GM06990 (cell line): ENCODE results near the gene TNS3.

ENCODE experiments used
- DNase-seq: peaks from one replicate; pipeline ENCODE4 v3.0.0-alpha.2; 2011; ENCODE audit not compliant: insufficient read length; ENCODE audit errors: extremely low read depth
- H3K27me3 ChIP-seq: replicated peaks from 2 replicates; pipeline ENCODE4 v1.6.0; 2011; ENCODE audit warnings: low read length; ENCODE audit not compliant: control insufficient read depth, insufficient read depth
- H3K36me3 ChIP-seq: 2 replicates; pipeline ENCODE4 v1.5.1; 2011; ENCODE audit warnings: low read length; ENCODE audit not compliant: control insufficient read depth, insufficient read depth
- H3K4me3 ChIP-seq: replicated peaks from 2 replicates; pipeline ENCODE4 v1.5.1; 2011; ENCODE audit warnings: low read depth, mild to moderate bottlenecking, control low read depth, low read length
- TF ChIP-seq, protein P1 (sequence below): IDR thresholded peaks from 2 replicates; pipeline ENCODE4 v1.5.1; 2011; ENCODE audit warnings: low read length, control low read depth, mild to moderate bottlenecking, inconsistent platforms; ENCODE audit not compliant: insufficient read depth, poor library complexity, severe bottlenecking

Gene TNS3

DNA sequence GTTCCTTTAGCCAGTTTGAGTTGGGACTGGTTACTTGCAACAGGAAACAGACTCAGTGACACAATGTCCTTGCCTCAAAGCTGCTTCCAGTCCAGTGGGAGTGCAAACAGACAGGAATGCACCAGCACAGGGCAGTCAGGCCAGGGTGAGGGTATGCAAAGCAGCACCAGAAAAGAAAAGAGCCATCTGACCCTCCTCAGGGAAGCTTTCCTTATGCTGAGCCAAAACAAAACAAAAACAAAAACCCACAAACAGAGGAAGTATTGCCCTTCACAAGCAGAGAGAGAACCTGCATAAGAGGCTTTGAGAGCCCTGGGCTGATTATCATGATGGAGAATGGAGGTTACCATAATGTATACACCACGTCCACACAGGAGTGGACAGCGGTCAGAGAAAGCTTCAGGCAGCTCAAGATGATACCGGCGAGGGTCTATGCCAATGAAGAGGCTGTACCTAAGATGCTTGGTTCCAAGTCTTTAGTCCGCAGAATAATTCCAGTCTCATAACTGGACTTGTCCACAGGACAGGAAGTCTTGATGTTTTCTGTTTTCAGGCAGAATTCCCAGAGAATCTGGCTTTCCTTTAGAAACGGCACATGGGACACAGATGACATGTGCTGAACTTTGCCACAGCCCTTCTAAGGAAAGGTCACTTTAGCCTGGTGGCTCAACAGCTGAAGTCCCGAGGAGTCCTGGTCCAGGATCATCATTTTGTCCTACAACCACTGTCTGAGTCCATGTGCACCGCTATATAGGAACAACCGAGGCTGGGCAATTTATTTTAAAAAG, 263.3 kb downstream of the TNS3 start:
- DNase-seq, result no peak
- H3K36me3 ChIP-seq, result no peaks in the 10 kb centered on the region
- TF ChIP-seq, protein P1, sequence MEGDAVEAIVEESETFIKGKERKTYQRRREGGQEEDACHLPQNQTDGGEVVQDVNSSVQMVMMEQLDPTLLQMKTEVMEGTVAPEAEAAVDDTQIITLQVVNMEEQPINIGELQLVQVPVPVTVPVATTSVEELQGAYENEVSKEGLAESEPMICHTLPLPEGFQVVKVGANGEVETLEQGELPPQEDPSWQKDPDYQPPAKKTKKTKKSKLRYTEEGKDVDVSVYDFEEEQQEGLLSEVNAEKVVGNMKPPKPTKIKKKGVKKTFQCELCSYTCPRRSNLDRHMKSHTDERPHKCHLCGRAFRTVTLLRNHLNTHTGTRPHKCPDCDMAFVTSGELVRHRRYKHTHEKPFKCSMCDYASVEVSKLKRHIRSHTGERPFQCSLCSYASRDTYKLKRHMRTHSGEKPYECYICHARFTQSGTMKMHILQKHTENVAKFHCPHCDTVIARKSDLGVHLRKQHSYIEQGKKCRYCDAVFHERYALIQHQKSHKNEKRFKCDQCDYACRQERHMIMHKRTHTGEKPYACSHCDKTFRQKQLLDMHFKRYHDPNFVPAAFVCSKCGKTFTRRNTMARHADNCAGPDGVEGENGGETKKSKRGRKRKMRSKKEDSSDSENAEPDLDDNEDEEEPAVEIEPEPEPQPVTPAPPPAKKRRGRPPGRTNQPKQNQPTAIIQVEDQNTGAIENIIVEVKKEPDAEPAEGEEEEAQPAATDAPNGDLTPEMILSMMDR, result no peak
- H3K27me3 ChIP-seq, result no peaks in the 10 kb centered on the region; the same call in 1 of the 2 replicates
- H3K4me3 ChIP-seq, result no peak overlapping the region

DNA sequence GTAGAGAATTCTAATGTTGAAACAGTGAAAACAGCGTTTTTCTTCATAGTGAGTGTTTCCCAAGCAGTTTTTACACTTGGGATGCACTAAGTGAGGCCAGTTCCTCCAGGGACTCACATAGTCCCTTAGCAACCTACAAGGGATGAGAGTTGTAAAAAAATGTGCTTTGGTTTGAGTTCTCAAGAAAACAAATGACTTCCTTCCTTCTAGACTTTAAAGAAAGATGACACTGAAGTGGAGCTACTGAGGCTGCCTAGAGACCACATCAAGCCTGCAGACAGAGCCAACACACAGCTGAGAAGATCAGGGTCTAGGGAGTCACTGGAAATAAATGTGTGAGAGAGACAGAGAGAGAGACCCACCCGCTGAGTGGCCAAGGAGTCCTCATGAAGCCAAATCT, 264.4 kb downstream of the TNS3 start:
- DNase-seq, result no peak
- TF ChIP-seq, protein P1, result no peak
- Histone ChIP-seq H3K36me3 (no peaks in the 10 kb centered on the region), H3K4me3 (no peak overlapping the region), H3K27me3 (no peaks in the 10 kb centered on the region; the same call in 1 of the 2 replicates)

DNA sequence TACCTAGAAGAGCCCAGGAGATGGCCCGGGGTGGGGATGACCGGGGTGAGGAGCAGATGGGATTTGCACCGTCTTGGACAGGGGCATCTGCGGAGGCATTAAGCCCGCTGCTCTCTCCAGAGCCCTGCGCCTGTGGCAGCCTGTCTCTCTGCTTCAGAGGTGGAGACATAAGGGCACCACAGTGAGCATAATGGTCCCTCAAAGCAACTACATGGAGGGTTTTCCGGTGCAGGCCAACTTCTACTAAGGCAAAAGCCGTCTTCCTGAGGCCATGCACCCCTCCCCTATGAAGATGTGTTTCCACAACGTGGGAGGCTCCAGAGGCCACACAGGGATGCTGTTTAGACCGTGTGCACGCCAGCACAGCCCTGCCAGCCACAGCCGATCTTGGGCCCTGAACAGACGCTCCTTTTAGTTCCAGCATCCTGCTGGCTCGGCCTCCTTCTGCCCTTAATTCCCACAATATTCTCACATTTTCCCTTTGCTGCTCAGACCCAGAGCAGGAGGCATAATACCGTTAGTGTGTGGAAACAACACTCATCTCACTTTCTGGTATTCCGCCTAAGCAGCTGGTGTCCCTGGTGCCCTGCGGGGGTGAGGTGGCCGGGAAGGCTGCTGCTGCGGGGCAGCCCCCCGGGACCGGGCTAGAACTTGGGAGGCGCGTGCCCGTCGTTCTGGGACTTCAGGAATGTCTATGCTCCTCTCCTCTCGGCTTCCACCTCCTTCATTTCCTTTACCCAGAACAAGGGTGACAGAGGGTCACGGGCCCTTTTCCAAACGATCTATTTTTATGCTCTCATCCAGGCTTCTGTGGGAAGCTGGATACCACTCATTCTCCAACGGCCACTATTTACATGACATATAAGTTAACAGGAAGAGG, 266.9 kb downstream of the TNS3 start:
- TF ChIP-seq, protein P1, result no peak
- Histone ChIP-seq H3K4me3 (no peak overlapping the region), H3K27me3 (no peaks in the 10 kb centered on the region; the same call in 1 of the 2 replicates), H3K36me3 (no peaks in the 10 kb centered on the region)
- no peak for DNase-seq

DNA sequence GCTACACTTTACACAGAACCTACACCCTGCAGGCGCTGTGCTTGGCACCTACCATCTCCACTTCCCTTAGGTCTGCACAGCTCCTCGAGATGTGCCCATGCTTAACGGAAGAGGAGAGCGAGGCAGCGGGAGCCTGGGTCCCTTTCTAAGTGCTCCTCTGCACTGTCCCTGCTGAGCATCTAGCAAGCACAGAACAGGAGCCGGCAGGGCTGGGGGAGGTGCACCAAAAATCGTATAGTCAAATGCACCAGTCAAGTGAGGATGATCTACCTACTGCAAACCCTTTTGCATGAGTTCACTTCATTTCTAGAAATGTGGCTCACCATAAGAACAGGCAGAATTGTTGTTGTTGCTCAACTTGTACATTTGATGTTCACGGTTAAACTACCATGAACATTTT, 267.7 kb downstream of the TNS3 start:
- Histone ChIP-seq H3K4me3 (no peak overlapping the region), H3K27me3 (no peaks in the 10 kb centered on the region; the same call in 1 of the 2 replicates), H3K36me3 (no peaks in the 10 kb centered on the region)
- TF ChIP-seq, protein P1, result no peak
- DNase-seq, result no peak

DNA sequence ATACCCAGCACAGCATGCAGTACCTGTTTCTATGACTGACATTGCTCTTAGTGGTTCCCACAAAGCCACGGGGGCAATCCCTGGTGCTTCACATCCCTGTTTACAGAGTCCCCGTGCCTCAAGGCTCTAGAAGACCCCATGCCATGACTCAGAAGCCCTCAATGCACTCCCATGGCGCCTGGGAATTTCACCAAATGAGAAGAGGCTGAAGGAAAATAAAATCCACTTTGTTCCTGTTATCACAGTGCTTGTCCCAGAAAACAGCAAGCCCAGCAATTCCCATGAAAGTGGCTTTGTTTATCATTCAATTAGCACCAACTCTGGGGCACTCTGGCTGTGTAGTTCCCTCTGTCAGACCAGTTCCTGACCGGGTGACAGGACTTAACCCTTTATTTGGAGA, 268.3 kb downstream of the TNS3 start:
- H3K27me3 ChIP-seq, result no peaks in the 10 kb centered on the region; the same call in 1 of the 2 replicates
- H3K36me3 ChIP-seq, result no peaks in the 10 kb centered on the region
- no peak for DNase-seq
- H3K4me3 ChIP-seq, result no peak overlapping the region
- TF ChIP-seq, protein P1, result no peak
